HG03457 (cell line): ENCODE data around the gene IL17F.

Experiments used
- ATAC-seq: cut with Tn5 transposase; IDR thresholded peaks from one replicate; pipeline ENCODE4 v1.9.1; 2021; ENCODE audit warnings: moderate number of reproducible peaks; ENCODE audit not compliant: unreplicated experiment

The IL17F gene

DNA sequence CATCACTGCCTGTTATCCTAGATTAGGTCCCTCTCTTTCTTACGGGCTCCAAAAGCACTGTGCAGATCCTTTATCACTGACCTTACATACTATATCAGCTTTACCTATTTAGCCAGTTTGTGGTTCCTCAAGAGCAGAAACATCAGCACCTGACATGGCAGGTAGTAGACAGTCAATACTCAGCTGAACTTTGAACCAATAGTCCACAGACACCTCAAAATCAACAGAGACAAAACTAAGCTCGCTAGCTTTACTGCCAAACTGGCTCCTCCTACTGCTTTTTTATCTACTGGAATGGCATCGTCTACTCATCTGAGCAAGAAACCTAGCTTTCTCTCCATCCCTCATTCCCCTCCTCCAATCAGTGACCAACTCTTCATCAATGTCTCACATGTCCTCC, 52.5 kb downstream of the IL17F start:
- ATAC-seq, result no peak

DNA sequence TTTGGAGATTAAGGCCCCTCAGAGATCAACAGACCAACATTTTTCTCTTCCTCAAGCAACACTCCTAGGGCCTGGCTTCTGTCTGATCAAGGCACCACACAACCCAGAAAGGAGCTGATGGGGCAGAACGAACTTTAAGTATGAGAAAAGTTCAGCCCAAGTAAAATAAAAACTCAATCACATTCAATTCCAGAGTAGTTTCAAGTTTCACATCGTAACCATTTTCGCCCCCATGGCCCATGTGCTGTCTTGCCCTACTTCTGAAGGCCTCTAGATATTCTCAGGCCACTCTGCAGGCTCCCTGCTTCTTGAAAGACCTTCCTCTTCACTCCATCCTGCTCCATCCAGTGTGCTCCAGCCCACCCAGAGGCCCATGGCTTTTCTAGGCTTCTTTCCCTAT, 53.9 kb downstream of the IL17F start:
- ATAC-seq, result no peak

DNA sequence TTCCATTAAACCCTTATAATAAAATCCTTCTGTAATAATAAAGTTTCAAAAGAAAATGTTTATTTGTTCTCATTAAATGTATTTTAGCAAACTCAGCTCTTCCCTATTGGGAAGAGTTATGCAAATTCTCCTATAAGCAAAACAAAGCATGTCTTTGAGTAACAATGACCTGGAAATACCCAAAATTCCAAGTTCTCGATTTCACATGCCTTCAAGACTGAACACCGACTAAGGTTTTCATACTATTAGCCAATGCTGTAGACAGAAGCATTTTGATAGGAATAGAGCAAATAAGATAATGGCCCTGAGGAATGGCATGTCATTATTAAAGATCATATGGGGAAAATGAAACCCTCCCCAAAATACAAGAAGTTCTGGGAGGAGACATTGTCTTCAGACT, 54.3 kb downstream of the IL17F start:
- ATAC-seq, result no peak

DNA sequence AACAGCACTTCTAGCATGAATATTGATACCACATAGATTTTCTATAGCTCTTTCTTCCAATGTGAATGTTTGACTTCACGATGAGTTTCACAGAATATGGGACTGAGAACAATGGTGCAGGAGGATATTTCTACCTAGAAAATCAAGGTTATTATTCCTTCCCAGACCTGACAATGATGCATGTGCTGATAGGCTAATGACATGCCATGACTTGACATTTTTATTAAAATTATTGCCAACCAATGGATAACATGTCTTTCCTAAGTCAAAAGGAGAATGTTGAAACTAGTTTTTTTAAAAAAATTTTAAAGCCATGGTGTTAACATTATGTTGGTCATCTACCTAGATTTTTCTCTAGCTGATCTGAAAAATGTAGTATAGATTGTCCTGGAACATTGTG, 57.2 kb downstream of the IL17F start:
- no peak for ATAC-seq
